HG03521 (cell line): ENCODE measurements around the gene GAL3ST1.

Source experiments
- ATAC-seq: cut with Tn5 transposase; IDR thresholded peaks from one replicate; pipeline ENCODE4 v1.9.1; 2021; ENCODE audit warnings: mild to moderate bottlenecking, moderate library complexity; ENCODE audit not compliant: unreplicated experiment

The GAL3ST1 gene

DNA sequence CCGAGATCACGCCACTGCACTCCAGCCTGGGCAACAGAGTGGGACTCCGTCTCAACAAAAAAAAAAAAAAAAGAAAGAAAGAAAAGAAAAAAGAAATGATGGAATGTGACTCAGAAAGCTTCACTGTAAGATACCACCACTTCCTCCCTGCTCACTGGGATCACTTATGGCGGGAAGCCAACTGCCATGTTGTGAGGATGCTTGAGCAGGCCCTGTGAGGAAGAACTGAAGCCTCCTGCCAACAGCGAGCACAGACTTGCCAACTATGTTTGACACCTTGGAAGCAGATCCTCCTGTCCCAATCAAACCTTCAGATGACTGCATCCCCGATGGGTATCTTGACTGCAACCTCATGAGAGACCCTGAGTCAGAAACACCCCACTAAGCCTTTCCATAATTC is 36.2 kb downstream of the GAL3ST1 start:
- no peak for ATAC-seq

DNA sequence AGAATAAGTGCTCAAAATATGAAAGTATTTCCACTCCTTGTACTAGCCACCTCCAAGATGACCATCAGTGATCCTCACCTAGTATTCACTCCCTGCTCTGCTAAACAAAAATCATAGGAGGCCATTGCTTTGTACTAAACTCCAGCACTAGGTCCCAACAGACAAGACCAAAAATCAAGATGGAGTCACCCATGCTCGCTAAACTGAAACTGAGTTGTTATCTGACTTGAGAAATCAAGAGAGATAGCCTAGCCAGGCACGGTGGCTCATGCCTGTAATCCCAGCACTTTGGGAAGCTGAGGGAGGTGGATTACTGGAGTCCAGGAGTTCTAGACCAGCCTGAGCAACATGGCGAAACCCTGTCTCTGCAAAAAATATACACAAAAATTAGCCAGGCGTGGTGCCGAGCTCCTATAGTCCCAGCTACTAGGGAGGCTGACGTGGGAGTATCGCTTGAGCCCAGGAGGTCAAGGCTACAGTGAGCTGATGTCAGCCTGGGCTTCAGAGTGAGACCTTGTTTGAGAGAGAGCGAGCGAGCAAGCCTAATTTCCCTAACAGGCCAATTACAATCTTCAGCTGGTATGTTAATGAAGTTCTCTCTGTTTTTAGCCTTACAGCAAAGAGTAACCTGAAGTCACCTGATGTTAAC is 37.3 kb downstream of the GAL3ST1 start:
- ATAC-seq = no peak

DNA sequence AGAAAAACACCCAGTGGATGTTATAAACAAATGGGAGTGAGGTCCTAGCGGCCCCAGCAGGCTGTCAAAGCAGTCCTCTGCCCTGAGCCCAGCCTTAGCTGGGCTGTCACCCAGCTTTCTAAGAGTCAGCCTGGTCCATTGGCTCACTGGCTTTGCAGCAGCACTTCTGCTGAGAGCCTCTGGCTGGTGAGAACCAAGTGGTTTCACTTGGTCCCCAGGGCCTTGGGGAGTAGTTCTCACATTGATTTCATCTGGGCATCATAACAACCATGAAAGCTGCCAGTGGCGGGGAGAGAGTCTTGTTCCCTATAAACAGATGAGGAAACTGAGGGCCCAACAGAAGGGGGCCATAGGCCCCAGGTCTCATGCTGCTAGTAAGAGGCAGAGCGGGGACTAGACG is 39.3 kb downstream of the GAL3ST1 start:
- no peak for ATAC-seq

DNA sequence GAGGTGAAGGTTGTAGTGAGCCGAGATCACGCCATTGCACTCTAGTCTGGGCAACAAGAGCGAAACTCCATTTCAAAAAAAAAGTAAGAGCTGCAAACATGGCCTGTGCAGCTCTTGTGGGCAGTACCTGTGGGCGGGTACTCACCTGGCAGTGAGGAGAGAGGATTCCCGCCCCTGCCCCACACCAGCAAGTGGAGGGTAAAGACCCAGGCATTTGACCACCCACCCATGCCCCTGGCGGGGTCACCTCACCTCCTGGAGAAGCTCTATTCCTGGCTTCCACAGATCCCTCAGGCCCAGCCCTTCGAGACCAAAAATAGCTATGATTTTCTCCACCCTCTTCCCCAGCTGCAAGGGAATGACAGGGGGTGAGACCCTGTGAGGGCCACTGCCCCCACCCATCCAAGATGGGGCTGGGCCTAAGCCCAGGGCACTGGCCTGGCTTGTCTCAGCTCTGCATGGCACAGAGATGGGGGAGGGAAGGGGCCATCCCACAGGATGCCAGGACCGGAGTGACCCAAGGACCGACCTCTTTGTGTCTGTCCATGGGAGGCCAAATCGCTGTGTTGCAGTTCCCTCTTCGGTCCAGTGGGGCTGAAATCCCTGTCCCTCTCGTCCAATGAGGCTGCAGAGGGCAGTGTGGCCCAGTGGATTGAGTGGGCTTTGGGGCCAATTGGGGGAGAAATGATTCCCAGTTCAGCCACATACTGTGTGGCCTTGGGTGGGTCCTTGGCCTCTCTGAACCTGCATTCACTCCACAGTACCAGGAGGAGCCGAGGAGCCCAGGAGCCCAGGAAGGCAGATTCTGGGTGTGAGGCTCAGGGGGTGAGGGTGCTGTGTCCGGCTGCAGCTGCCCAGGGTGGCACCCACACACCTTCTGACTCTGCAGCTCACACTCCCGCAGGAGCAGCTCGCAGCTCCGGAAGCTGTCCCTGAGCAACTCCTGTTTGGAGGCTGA is 42.5 kb downstream of the GAL3ST1 start:
- no peak for ATAC-seq

DNA sequence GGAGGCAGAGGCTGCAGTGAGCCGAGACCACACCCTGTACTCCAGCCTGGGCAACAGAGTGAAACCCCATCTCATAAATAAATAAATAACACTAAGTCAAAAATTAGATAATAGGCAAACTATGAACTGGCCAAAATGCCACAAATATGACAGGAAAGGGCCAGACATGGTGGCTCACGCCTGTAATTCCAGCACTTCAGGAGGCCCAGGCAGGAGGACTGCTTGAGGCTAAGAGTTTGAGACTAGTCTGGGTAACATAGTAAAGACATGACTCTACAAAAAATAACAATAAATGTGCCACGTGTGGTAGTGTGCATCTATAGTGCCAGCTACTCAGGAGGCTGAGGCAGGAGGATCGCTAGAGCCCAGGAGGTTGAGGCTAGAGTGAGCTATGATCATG is 47.8 kb downstream of the GAL3ST1 start:
- no peak for ATAC-seq

DNA sequence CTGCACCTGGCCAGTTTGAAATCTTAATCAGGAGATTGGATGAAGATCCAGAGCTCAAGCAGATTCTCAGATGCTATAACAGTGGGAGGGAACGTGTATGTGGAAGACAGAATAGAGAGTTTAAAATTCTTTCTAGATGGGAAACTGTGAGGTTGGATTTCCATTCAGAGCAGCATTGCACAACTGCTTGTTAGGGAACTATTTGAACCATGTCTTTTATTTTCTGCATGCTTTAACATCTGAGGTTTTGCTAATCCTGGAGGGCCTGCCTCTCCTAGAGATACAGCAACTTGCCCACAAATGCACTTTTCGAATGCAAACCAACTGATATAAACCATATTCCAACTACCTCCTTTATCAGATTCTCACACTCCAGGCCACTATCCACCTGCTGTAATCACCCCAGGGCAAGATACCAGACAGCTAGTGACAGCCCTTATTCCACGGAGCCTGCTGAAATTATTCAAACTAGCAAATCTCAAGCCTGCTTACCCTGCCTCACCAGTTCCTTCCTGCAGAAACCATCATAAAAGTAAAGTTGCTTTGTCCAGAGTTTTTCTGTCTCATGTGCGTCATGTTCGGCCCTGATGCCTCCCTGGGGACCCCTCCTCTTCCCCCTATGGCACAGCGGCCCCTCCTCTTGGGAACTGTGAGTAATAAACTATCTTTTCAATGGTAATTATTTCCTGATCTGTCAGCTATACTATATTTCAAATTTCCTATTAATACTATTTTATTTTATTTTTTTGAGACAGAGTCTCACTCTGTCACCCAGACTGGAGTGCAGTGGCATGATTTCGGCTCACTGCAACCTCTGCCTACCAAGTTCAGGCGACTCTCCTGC is 50.6 kb downstream of the GAL3ST1 start:
- ATAC-seq = no peak

DNA sequence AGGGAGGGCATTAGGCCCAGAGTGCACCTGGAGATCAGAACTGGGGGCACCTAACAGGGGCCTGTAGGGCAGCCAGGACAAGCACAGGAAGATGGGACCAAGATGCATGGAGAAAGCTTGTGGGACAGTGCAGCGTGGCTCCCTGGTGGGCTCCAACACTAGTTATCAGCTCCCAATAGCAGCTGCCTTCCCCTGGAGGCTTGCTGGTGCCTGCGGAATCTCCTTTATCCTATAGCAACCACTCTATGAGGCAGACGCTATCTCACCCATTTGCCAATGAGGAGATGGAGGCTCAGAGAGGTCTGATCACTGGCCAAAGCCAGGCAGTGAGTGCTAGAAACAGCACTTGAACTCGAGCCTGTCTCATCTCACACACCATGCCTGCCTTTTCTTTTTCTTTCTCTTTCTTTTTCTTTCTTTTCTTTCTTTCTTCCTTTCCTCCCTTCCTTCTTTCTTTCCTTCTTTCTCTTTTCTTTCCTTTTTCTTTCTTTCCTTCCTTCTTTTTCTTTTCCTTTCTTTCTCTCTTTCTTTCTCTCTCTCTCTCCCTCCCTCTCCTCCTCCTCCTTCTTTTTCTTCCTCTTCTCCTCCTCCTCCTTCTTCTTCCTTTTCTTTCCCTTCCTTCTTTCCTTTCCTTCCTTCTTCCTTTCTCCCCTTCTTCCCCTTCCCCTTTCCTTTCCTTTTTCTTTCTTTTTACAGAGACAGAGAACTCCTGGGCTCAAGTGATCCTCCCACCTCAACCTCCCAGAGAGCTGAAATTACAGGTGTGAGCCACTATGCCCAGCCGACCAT is 52.9 kb downstream of the GAL3ST1 start:
- no peak for ATAC-seq

DNA sequence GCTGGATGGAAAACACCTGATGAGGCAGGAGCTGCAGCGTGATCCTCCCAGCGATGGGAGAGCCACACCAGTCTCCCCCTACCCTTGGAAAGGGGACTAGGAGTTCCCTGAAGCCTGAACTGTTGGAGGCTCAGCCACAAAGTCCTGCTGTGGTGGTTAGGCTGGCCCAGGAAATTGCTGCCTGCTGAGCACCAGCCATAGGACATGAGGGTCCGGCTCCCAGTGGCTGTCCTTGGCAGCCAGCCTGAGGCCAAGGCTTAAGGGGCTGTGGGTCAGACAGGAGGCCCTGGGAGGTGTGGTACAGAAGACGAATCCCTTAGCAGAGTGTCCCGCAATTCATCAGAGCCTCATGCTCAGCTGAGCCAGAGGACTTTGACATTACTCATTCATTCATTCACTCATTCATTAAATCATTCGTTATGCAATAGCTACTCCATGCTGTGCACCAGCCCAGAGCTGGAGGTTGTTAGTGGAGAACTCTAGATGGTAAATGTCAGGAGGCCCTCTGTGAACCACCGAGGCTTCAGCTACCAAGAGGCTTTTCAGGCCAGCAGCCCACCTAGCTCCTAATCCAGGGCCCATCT is 54.5 kb downstream of the GAL3ST1 start:
- ATAC-seq = no peak

DNA sequence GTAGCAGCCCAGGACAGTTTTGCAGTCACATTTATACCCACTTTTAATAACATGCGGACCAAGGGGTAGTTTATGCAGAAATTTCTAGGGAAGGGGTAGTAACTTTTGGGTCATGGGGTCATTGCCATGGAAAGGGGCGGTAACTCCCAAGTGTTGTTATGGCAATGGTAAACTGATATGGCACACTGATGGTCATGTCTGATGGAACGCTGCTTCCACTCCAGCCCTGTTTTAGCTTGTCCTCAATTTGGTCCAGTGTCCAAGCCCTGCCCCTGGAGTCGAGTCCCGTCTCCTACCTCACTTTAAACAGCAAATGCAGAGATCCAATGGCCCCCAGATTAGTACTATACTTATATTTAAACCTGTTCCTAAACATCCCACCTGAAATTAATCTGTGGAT is 57.7 kb downstream of the GAL3ST1 start:
- no peak for ATAC-seq

DNA sequence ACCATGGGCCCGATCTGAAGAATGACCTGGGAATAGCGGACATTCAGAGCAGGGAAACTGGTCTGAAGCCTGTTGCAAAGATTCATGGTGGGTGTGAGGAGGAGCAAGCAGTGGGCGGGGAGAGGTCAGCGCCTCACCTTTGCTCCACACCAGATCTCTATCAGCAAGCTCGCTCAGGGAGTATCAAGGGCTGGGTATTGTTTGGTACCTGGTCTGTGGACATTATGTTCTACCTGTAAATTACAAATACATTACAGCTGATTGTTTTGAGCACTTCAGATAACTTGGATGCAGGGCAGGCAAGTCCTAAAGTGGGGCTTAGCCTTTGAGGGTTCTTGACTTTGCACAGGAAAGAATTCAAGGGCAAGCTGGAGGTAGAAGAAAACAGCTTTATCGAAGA is 58.2 kb downstream of the GAL3ST1 start:
- ATAC-seq = no peak

DNA sequence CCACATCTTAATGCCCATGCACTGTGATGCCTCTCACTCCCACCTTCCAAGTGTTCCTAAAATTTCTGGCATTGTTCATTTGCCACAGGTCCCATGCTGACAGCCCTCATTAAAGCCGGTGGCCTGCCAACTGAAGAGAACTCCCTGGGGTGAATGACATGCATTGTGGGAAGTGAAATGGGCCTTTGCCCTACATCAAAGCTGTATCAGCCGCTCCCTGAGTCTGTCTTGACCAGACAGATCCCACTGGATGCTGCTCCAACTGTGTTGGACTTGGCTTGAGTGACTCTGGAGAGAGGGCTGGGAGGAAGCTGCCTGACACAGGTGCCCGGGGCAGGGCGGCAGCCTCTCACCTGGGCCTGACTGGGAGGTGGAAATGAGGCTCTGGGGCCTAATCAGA is 60.2 kb downstream of the GAL3ST1 start:
- ATAC-seq = no peak

DNA sequence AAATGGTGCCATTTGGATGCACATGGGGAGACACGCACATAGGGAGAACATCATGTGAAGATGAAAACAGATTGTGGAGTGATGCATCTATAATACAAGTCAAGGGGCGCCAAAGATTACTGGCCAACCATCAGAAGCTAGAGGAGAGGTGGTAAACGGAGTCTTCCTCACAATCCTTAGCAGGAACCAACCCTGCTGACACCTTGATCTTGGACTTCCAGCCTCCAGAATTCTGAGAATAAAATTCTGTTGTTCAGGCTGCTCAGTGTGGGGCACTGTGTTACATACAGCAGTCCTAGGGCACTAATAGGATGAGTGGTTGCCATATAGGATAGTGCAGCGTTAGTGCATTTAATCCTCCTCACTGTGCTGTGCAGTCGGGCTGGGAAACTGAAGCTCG is 61.0 kb downstream of the GAL3ST1 start:
- no peak for ATAC-seq

DNA sequence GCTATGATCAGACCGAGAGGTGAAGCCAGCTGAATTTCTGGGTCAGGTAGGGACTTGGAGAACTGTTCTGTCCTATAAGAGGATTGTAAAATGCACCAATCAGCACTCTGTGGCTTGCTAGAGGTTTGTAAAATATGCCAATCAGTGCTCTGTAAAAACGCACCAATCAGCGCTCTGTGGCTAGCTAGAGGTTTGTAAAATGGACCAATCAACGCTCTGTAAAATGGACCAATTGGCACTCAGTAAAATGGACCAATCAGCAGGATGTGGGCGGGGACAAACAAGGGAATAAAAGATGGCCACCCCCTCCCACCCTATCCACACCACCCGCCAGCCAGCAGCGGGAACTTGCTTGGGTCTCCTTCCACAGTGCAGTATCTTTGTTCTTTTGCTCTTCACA is 62.6 kb downstream of the GAL3ST1 start:
- no peak for ATAC-seq

DNA sequence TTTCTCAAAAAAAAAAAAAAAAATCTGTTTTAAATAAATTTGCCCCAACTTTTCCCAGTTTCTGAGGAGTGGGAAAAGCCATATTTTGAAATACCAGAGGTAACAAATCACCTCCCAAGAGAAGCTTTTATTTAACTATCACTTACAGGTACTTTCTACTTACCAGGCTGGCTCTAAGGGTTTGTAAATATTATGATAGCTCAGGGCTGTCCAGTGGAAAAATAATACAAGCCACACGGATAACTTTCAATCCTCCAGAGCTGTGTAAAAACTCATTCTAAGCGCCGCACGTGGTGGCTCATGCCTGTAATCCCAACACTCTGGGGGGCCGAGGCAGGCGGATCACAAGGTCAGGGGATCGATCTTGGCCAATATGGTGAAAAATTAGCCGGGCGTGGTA is 63.4 kb downstream of the GAL3ST1 start:
- ATAC-seq = no peak

DNA sequence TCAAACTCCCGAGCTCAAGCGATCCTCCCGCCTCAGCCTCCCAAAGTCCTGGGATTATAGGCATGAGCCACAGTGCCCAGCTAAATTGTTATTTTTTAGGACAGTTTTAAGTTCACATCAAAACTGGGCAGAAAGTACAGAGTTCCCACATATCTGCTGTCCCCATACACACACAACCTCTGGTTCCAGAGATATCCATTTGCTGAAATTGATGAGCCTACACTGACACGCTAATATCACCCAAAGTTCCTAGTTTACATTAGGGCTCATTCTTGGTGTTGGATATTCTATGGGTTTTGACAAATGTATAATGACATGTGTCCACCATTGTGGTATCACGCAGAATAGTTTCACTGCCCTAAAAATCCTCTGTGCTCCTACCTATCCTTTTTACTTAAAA is 66.2 kb downstream of the GAL3ST1 start:
- no peak for ATAC-seq

DNA sequence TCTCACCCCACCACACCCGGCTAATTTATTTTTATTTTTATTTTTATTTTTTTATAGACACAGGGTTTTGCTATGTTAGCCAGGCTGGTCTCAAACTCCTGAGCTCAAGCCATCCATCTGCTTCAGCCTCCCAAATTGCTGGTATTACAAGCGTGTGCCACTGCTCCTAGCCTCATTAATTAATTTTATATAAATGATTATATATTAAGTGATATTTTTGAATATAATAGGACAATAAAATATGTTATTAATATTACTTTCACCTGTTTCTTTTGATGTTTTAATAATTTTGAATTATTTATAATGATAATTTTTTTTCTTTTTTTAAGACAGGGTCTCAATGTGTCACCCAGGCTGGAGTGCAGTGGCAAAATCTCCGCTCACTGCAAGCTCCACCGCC is 66.8 kb downstream of the GAL3ST1 start:
- no peak for ATAC-seq

DNA sequence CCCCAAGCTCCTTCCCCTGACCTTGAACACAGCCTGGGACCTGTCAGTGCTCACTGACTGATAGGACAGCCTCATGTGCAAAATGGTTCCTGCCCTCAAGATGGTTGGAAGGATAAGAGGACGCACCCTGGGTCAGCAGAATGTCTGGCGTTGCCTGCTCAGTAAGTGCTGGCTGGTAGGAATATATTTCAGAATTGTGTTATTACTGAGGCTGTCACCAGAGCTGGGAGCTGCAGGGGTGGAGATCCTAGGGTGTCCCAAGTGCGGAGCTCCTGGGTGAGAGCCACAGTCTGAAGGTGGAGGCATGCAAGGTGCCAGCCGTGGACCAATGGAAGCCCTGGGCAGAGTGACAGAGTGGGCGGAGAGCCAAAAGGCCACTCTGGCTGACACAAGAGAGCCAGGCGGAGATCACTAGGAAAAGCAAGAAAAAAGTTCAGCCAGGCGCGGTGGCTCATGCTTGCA is 67.9 kb downstream of the GAL3ST1 start:
- ATAC-seq = no peak
